Measurements from ENCODE around the gene XPO6.

Gene XPO6

GRCh38 chr16:28162326-28162877, 49.4 kb downstream of the XPO6 start:
- no peaks in the 10 kb centered on the region for H3K9me3 Mint-ChIP-seq
- peaks cover 83% of the 10 kb centered on the region for H3K36me3 Mint-ChIP-seq (ENCODE audit: low read depth)
- no peaks in the 10 kb centered on the region for H3K27me3 Mint-ChIP-seq
- H3K4me3 Mint-ChIP-seq = no peak overlapping the region
- H3K4me1 Mint-ChIP-seq (ENCODE audit: low read depth) = peaks cover 92% of the 10 kb centered on the region
- H3K27ac Mint-ChIP-seq = peak overlapping the region; percentile 2

- Mint-ChIP-seq H3K27me3 (no peaks in the 10 kb centered on the region), H3K4me1 (ENCODE audit: low read depth) (peaks cover 89% of the 10 kb centered on the region), H3K27ac (peak overlapping the region; percentile 2), H3K9me3 (no peaks in the 10 kb centered on the region), H3K36me3 (ENCODE audit: low read depth) (peaks cover 81% of the 10 kb centered on the region), H3K4me3 (no peak overlapping the region)
Observed at GRCh38 chr16:28161626-28162025, 50.1 kb downstream of the XPO6 start.

GRCh38 chr16:28158136-28158535, 53.6 kb downstream of the XPO6 start:
- H3K4me1 Mint-ChIP-seq (ENCODE audit: low read depth) = peaks cover 73% of the 10 kb centered on the region
- no peaks in the 10 kb centered on the region for H3K27me3 Mint-ChIP-seq
- H3K27ac Mint-ChIP-seq = no peak overlapping the region
- peaks cover 73% of the 10 kb centered on the region for H3K36me3 Mint-ChIP-seq (ENCODE audit: low read depth)
- H3K4me3 Mint-ChIP-seq = no peak overlapping the region
- no peaks in the 10 kb centered on the region for H3K9me3 Mint-ChIP-seq

- Mint-ChIP-seq H3K36me3 (ENCODE audit: low read depth) (peaks cover 79% of the 10 kb centered on the region), H3K4me1 (ENCODE audit: low read depth) (peaks cover 59% of the 10 kb centered on the region), H3K27me3 (no peaks in the 10 kb centered on the region), H3K4me3 (no peak overlapping the region), H3K9me3 (no peaks in the 10 kb centered on the region), H3K27ac (peak overlapping the region; percentile 19)
Observed at GRCh38 chr16:28156056-28156680, 55.6 kb downstream of the XPO6 start.

- no peak overlapping the region for H3K4me3 Mint-ChIP-seq
- peaks cover 79% of the 10 kb centered on the region for H3K36me3 Mint-ChIP-seq (ENCODE audit: low read depth)
- H3K27ac Mint-ChIP-seq = peak overlapping the region; percentile 19
- no peaks in the 10 kb centered on the region for H3K9me3 Mint-ChIP-seq
- H3K4me1 Mint-ChIP-seq (ENCODE audit: low read depth) = peaks cover 59% of the 10 kb centered on the region
- H3K27me3 Mint-ChIP-seq = no peaks in the 10 kb centered on the region
Observed at GRCh38 chr16:28155293-28155692, 56.5 kb downstream of the XPO6 start.

- Mint-ChIP-seq H3K4me3 (no peak overlapping the region), H3K4me1 (ENCODE audit: low read depth) (peaks cover 69% of the 10 kb centered on the region), H3K9me3 (no peaks in the 10 kb centered on the region), H3K27me3 (no peaks in the 10 kb centered on the region), H3K36me3 (ENCODE audit: low read depth) (peaks cover 88% of the 10 kb centered on the region), H3K27ac (no peak overlapping the region)
Observed at GRCh38 chr16:28151180-28151579, 60.6 kb downstream of the XPO6 start.

- H3K9me3 Mint-ChIP-seq = no peaks in the 10 kb centered on the region
- no peaks in the 10 kb centered on the region for H3K27me3 Mint-ChIP-seq
- peaks cover 71% of the 10 kb centered on the region for H3K4me1 Mint-ChIP-seq (ENCODE audit: low read depth)
- peaks cover 87% of the 10 kb centered on the region for H3K36me3 Mint-ChIP-seq (ENCODE audit: low read depth)
- peak overlapping the region; percentile 69 for H3K27ac Mint-ChIP-seq
- no peak overlapping the region for H3K4me3 Mint-ChIP-seq
Observed at GRCh38 chr16:28149011-28149888, 62.5 kb downstream of the XPO6 start.

GRCh38 chr16:28146536-28146935, 65.2 kb downstream of the XPO6 start:
- Mint-ChIP-seq H3K4me1 (ENCODE audit: low read depth) (peaks cover 95% of the 10 kb centered on the region), H3K9me3 (no peaks in the 10 kb centered on the region), H3K27me3 (no peaks in the 10 kb centered on the region), H3K36me3 (ENCODE audit: low read depth) (peaks cover 90% of the 10 kb centered on the region), H3K4me3 (no peak overlapping the region), H3K27ac (peak overlapping the region; percentile 76)

GRCh38 chr16:28145796-28146195, 66.0 kb downstream of the XPO6 start:
- peaks cover 95% of the 10 kb centered on the region for H3K4me1 Mint-ChIP-seq (ENCODE audit: low read depth)
- peaks cover 89% of the 10 kb centered on the region for H3K36me3 Mint-ChIP-seq (ENCODE audit: low read depth)
- no peaks in the 10 kb centered on the region for H3K27me3 Mint-ChIP-seq
- peak overlapping the region; percentile 14 for H3K4me3 Mint-ChIP-seq
- no peaks in the 10 kb centered on the region for H3K9me3 Mint-ChIP-seq
- H3K27ac Mint-ChIP-seq = peak overlapping the region; percentile 52

- Mint-ChIP-seq H3K9me3 (no peaks in the 10 kb centered on the region), H3K36me3 (ENCODE audit: low read depth) (peaks cover 79% of the 10 kb centered on the region), H3K27ac (peak overlapping the region; percentile 80), H3K4me3 (peak overlapping the region; percentile 57), H3K4me1 (ENCODE audit: low read depth) (peaks cover 94% of the 10 kb centered on the region), H3K27me3 (no peaks in the 10 kb centered on the region)
Observed at GRCh38 chr16:28140788-28141618, 70.8 kb downstream of the XPO6 start.

GRCh38 chr16:28139530-28139929, 72.2 kb downstream of the XPO6 start:
- H3K4me3 Mint-ChIP-seq = peak overlapping the region; percentile 35
- no peaks in the 10 kb centered on the region for H3K9me3 Mint-ChIP-seq
- no peaks in the 10 kb centered on the region for H3K27me3 Mint-ChIP-seq
- peak overlapping the region; percentile 77 for H3K27ac Mint-ChIP-seq
- peaks cover 87% of the 10 kb centered on the region for H3K4me1 Mint-ChIP-seq (ENCODE audit: low read depth)
- H3K36me3 Mint-ChIP-seq (ENCODE audit: low read depth) = peaks cover 79% of the 10 kb centered on the region

GRCh38 chr16:28136751-28137434, 74.9 kb downstream of the XPO6 start:
- Mint-ChIP-seq H3K36me3 (ENCODE audit: low read depth) (peaks cover 83% of the 10 kb centered on the region), H3K27ac (peak overlapping the region; percentile 81), H3K4me1 (ENCODE audit: low read depth) (peaks cover 61% of the 10 kb centered on the region), H3K9me3 (no peaks in the 10 kb centered on the region), H3K4me3 (no peak overlapping the region), H3K27me3 (no peaks in the 10 kb centered on the region)

- H3K27me3 Mint-ChIP-seq = no peaks in the 10 kb centered on the region
- no peak overlapping the region for H3K4me3 Mint-ChIP-seq
- H3K36me3 Mint-ChIP-seq (ENCODE audit: low read depth) = peaks cover 96% of the 10 kb centered on the region
- no peaks in the 10 kb centered on the region for H3K9me3 Mint-ChIP-seq
- peaks cover 51% of the 10 kb centered on the region for H3K4me1 Mint-ChIP-seq (ENCODE audit: low read depth)
- no peak overlapping the region for H3K27ac Mint-ChIP-seq
Observed at GRCh38 chr16:28133666-28134065, 78.1 kb downstream of the XPO6 start.

- no peaks in the 10 kb centered on the region for H3K27me3 Mint-ChIP-seq
- H3K9me3 Mint-ChIP-seq = no peaks in the 10 kb centered on the region
- H3K36me3 Mint-ChIP-seq (ENCODE audit: low read depth) = peaks cover 98% of the 10 kb centered on the region
- H3K4me1 Mint-ChIP-seq (ENCODE audit: low read depth) = peaks cover 40% of the 10 kb centered on the region
- no peak overlapping the region for H3K4me3 Mint-ChIP-seq
- H3K27ac Mint-ChIP-seq = no peak overlapping the region
Observed at GRCh38 chr16:28131743-28132393, 79.9 kb downstream of the XPO6 start.

Measured in stimulated activated naive CD8-positive, alpha-beta T cell treated with anti-CD3 and anti-CD28 coated beads, Interleukin-15, Interleukin-2, amounts not matched to agents 100 ng/mL and 50 ng/mL, for 24 hours (primary cell).